GM03348 (cell line): ENCODE measurements around the gene DLEU7.

Source experiments
- DNase-seq: peaks from one replicate; pipeline ENCODE4 v3.0.0; 2012; ENCODE audit warnings: low spot score

Gene DLEU7

DNA sequence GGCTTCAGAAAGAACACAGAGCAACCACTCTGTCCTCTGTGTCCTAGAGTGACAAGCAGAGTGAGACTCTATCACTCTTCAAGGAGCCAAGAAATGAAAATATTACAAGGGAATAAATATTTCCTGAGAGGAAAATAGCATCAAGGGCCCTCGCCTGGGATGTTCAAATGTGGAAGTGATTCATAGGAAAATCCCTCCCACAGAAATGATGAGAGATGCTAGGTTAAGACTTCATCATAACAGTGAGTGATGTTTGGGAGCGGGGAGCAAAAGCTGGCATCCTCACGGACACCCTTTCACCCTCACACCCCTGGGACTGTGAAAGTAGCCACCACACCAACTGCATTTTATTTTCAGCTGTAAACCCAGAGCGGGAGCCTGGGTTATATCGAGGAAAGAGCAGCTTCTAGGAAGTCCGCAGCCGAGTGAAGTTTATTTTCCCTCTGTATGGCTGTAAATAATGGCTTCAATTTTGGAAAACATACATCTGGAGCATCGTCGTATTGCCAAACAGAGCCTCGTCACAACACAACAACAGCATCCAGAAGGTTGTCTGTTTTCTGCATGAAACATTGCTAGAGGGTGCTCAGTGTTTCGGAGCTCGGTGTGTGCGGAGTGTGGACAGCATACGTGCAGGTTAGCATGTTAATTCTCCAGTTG lies 54.8 kb downstream of the DLEU7 start:
- DNase-seq, result peak; percentile 70

DNA sequence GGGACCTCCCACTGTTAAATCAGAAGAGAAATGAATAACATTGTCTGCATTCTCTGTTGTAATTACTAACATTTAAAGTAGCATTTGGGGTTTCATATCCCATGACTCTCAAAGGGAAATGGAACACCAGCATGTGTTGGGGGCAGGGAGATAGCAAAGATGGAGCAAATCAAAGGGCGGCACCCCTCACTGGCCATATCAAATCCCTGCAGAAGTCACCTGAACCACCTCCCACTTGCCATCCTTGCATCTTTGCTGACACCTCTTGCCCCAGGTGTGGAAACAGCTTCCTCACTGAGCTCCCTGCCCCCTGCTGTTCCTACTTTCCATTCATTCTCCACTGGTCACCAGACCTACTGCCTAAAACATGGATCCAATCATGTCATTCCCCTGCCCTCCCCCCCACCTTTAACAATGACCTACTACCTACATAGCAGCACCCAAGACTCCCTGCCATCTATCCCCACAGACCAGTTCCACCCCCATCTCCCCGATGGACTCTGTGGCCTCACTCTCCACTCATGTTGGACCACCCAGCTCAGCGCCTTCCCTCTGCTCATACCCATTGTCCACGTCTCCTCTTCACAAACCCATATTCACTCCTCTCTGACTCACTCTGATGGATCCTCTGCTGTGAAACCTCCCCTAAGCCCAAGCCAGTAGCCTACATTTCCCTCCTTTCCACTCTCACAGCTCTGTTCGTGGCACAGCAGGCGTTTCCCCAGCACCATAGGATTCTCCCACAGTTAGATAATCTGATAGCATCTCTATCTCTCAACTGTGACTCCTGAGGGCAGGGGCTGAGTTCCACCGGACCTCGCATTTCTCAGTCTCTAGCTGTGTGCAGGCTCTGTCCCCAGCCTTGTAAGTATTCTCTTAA lies 55.9 kb downstream of the DLEU7 start:
- DNase-seq, result no peak

DNA sequence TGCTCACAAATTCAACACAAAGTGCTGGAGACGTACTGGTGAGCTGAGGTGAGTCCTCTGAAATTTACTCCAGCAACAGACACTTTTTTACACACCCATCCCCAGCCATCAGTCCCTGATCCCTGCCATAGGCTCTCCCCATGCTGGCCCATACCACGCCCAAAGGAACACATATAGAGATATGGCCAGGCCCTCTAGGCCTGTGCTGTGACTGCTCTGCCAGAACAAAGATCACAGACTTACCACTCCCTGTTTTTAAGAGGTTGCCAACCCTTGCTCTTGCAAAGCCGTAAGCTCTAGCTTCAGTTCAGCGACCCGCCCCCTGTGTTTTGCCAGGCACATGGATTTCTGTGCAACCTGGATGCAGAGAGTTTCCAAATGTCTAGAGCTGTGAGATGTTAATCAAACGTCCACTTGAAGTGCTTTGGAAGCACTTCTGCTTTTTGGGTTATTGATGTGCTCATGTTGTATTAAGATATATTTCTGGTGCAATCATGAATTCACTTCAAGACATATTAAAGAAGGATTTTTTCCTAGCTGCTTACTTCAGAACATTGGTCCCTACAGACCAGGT lies 59.7 kb downstream of the DLEU7 start:
- DNase-seq, result no peak

DNA sequence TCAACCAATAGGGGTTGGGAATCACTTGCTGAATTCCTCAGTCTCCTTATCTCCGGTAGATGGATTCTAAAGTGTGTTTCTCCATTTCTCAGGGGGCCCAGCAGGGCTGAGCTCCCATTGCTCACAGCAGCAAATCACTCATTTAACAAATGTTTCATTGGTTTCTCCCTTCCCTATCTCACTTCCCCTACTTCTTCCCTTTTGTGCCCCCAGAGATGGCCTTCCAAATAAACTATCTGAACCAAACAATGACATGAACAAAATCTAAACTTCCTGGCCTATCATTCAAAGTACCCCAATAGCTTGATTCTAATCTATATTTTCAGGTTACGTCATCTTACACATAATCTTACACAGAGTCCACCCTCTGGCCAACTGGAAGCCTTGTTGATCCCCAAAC lies 60.4 kb downstream of the DLEU7 start:
- no peak for DNase-seq

DNA sequence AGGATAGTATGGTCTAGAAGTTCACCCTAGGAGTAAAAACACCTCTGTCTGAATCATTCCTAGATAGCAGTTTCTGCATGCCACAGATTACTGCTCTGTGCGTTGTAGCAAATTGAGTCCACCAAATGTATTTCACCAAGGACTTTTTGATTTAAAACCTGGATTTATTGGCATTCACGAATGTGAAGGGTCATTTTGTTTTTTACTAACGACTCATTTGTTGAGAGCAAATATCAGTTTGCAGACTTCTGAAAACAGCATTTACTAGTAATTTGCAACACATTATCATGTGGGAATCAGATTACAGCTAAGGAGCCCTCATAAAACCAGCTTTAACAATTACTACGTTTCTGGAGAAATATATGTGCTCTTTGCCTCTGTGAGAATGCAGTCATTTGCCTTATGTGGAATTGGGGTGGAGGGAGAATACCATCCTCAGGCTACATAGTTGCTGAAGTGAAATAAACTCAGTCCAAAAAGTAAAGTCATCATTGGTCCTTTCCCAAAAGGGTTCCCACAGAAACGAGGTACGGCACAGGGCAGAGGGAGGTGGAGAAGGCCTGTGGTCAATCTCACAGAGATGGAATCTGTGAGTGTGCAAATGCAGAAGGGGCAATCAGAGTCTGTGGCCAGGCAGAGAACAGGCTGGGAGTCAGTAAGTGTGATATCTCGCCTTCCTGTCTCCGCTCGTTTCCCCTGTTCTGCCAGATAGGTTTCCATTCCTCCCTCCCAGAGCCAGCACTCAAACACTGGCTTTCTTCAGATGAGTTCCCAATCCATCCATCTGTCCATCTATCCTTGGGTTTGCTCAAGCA lies 63.1 kb downstream of the DLEU7 start:
- DNase-seq, result no peak

DNA sequence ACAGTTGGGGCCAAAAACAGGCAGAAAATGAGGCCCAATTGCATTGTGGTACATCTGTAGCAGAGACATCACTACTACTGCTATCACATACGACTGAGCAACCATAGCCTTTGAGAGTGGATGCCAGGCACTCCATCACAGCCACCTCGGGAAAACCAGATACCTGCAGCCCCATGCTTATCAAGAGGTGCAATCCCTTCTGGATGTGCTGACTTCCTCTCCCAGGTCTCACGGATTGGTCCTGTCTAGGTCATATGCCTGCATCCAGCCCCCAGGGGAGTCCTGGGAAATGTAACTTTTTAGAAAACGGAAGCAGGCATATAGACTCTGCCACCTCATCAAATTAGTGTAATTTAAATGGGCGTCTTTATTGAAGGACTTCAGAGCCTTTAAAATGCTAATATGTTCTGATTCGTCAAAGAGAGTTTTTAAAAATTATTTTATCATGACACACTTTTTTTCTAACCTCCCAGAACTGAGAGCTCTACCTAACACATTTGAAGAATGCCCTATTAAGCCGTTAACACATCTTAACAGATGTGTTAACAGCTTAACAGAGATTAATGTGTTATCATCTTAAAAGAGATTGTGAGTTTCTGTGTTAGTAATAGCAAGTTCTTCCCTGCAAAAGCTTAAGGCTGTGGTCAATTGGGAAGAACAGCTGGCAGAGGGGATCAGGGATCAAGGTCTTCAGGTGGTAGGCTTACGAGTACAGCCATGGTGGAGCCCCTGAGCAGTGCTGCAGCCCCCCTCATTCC lies 63.9 kb downstream of the DLEU7 start:
- no peak for DNase-seq
